Endothelial cell (in vitro differentiated cells): ENCODE results near the gene CACNA1I. TPM values are rescaled to one million over a fixed set of nuclear protein-coding genes. Genes with fewer than 3 reads are reported as not detected.

Source experiments
- DNase-seq: peaks from one replicate; pipeline ENCODE4 v3.0.0; 2021; ENCODE audit warnings: low spot score
- H3K27ac Mint-ChIP-seq: one replicate; pipeline ENCODE4 v1.8.0; 2021; ENCODE audit warnings: mixed read lengths, inconsistent platforms; ENCODE audit not compliant: unreplicated experiment
- H3K27me3 Mint-ChIP-seq: one replicate; pipeline ENCODE4 v1.8.0; 2021; ENCODE audit warnings: mild to moderate bottlenecking, moderate library complexity, mixed read lengths, inconsistent platforms; ENCODE audit not compliant: unreplicated experiment
- H3K36me3 Mint-ChIP-seq: one replicate; pipeline ENCODE4 v1.8.0; 2021; ENCODE audit warnings: mild to moderate bottlenecking, low read depth, mixed read lengths, inconsistent platforms; ENCODE audit not compliant: unreplicated experiment
- H3K4me1 Mint-ChIP-seq: one replicate; pipeline ENCODE4 v1.8.0; 2021; ENCODE audit warnings: mild to moderate bottlenecking, mixed read lengths, inconsistent platforms; ENCODE audit not compliant: unreplicated experiment
- H3K4me3 Mint-ChIP-seq: one replicate; pipeline ENCODE4 v1.8.0; 2021; ENCODE audit warnings: mild to moderate bottlenecking, mixed read lengths, inconsistent platforms; ENCODE audit not compliant: unreplicated experiment
- H3K9me3 Mint-ChIP-seq: one replicate; pipeline ENCODE4 v1.8.0; 2021; ENCODE audit warnings: mixed read lengths, inconsistent platforms; ENCODE audit not compliant: unreplicated experiment
- CTCF ChIP-seq: fragments of 200-600 bp; sonication (generic); IDR thresholded peaks from one replicate; pipeline ENCODE4 v1.5.0; 2021; ENCODE audit warnings: antibody characterized with exemption; ENCODE audit not compliant: unreplicated experiment
- total RNA-seq: library from RNA; stranded (reverse); fragmentation: NEBNext Ultra II Directional; extraction: Animal tissue kit (Norgen Biotek cat#: 25700); gene quantifications from one replicate; pipeline ENCODE4 v1.2.1, GENCODE V29; 2021; ENCODE audit not compliant: unreplicated experiment

Gene CACNA1I
- total RNA-seq, 1 donor from 2014 or later, result 0.10 TPM

- no peaks in the 10 kb centered on the region for H3K36me3 Mint-ChIP-seq
- TF ChIP-seq CTCF, result no peak
- H3K27ac Mint-ChIP-seq, result no peak overlapping the region
- H3K4me1 Mint-ChIP-seq, result peaks cover 5% of the 10 kb centered on the region
- peaks cover 8% of the 10 kb centered on the region for H3K27me3 Mint-ChIP-seq
- no peaks in the 10 kb centered on the region for H3K9me3 Mint-ChIP-seq
- no peak overlapping the region for H3K4me3 Mint-ChIP-seq
- DNase-seq, result peak; percentile 70
Observed at GRCh38 chr22:39545386-39546365, 24.9 kb upstream of the CACNA1I start.

- Mint-ChIP-seq H3K9me3 (no peaks in the 10 kb centered on the region), H3K4me1 (peaks cover 11% of the 10 kb centered on the region), H3K27ac (no peak overlapping the region), H3K4me3 (no peak overlapping the region), H3K27me3 (peaks cover 8% of the 10 kb centered on the region), H3K36me3 (no peaks in the 10 kb centered on the region)
- no peak for TF ChIP-seq CTCF
- no peak for DNase-seq
Observed at GRCh38 chr22:39546889-39547586, 23.5 kb upstream of the CACNA1I start.

GRCh38 chr22:39547587-39547947 lies 23.0 kb upstream of the CACNA1I start:
- Mint-ChIP-seq H3K4me3 (no peak overlapping the region), H3K9me3 (no peaks in the 10 kb centered on the region), H3K4me1 (peaks cover 14% of the 10 kb centered on the region), H3K27ac (no peak overlapping the region), H3K36me3 (no peaks in the 10 kb centered on the region), H3K27me3 (peaks cover 9% of the 10 kb centered on the region)
- TF ChIP-seq CTCF, result no peak
- DNase-seq, result no peak

- DNase-seq, result no peak
Observed at GRCh38 chr22:39553429-39553828, 17.1 kb upstream of the CACNA1I start.

More at GRCh38 chr22:39553429-39553828, 17.1 kb upstream of the CACNA1I start:
- TF ChIP-seq CTCF, result no peak
- no peaks in the 10 kb centered on the region for H3K9me3 Mint-ChIP-seq
- H3K4me1 Mint-ChIP-seq, result peaks cover 17% of the 10 kb centered on the region
- H3K4me3 Mint-ChIP-seq, result no peak overlapping the region
- no peaks in the 10 kb centered on the region for H3K36me3 Mint-ChIP-seq
- peaks cover 15% of the 10 kb centered on the region for H3K27me3 Mint-ChIP-seq
- no peak overlapping the region for H3K27ac Mint-ChIP-seq
